ENCODE measurements around the gene PIK3IP1. TPM values are rescaled to one million over a fixed set of nuclear protein-coding genes. Genes with fewer than 3 reads are reported as not detected.

Gene PIK3IP1
- total RNA-seq, 1 experiment from 2014 or later: 6.2 TPM

DNA sequence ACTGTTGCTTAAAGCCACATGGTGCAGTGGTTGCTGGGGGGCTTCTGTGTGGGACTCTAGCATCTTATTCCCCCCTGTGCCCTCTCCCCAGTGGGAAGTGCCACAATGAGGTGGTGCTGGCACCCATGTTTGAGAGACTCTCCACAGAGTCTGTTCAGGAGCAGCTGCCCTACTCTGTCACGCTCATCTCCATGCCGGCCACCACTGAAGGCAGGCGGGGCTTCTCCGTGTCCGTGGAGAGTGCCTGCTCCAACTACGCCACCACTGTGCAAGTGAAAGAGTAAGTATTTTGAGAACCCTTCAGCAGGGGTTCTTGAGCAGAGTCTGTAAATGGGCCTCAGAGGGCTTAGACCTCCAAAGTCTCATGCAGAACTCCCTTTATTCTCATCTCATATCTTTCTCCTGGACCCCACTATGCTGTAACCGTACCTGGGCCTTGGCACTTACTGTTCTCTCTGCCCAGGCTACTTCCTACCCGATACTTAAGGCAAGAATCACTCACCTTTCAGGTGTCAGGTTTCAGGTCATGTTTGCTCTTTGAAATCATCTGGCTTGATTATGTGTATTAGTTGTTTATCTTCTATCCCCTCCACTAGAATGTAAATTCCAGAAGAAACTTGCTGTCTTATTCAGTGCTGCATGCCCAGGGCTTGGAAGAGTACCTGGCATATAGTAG, 32.4 kb downstream of the PIK3IP1 start:
- TF ChIP-seq, protein P1, sequence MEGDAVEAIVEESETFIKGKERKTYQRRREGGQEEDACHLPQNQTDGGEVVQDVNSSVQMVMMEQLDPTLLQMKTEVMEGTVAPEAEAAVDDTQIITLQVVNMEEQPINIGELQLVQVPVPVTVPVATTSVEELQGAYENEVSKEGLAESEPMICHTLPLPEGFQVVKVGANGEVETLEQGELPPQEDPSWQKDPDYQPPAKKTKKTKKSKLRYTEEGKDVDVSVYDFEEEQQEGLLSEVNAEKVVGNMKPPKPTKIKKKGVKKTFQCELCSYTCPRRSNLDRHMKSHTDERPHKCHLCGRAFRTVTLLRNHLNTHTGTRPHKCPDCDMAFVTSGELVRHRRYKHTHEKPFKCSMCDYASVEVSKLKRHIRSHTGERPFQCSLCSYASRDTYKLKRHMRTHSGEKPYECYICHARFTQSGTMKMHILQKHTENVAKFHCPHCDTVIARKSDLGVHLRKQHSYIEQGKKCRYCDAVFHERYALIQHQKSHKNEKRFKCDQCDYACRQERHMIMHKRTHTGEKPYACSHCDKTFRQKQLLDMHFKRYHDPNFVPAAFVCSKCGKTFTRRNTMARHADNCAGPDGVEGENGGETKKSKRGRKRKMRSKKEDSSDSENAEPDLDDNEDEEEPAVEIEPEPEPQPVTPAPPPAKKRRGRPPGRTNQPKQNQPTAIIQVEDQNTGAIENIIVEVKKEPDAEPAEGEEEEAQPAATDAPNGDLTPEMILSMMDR (IDR thresholded peaks at IDR 0.05; ENCODE audit: unreplicated experiment): no peak
- Mint-ChIP-seq H3K27me3 (ENCODE audit: unreplicated experiment) (no peaks in the 10 kb centered on the region), H3K27ac (ENCODE audit: unreplicated experiment) (no peak overlapping the region), H3K36me3 (ENCODE audit: insufficient read depth, unreplicated experiment) (peaks cover 6% of the 10 kb centered on the region), H3K4me3 (ENCODE audit: low read depth, unreplicated experiment) (no peak overlapping the region), H3K9me3 (ENCODE audit: low read depth, unreplicated experiment) (no peaks in the 10 kb centered on the region), H3K4me1 (ENCODE audit: low read depth, unreplicated experiment) (peaks cover 9% of the 10 kb centered on the region)
- no TSS peak for BruUV-seq (replicated peaks)
- CTCF ChIA-PET: interaction anchor here (0.6 kb wide), 1 partner anchor 30 kb away, joined by 4 read pairs; no protein-coding TSS in a partner anchor
- DNase-seq: no peak
- intact Hi-C loops (cut with micrococcal nuclease; ENCODE audit: unreplicated experiment): no loop called here

DNA sequence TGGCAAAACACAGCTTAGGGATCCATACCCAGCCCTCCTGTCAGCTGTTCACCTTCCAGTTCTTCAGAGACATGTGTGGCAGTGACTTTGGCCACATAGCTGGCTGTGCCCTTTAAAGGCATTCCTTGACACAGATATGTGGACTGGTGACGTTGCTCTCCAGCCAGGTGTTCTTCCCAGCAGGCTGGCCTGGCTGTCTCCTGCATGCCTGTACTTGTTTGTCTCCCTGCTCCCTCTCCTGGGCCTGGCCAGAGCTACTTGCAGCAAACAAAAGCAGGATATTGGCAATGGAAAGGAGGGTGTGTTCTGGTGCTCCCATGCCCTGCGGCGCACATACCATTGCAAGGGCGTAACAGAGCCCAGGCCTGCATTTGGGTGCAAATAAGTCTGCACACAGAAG, 38.3 kb downstream of the PIK3IP1 start:
- no peak overlapping the region for H3K27ac Mint-ChIP-seq (ENCODE audit: unreplicated experiment)
- H3K36me3 Mint-ChIP-seq (ENCODE audit: insufficient read depth, unreplicated experiment): peaks cover 5% of the 10 kb centered on the region
- BruUV-seq (replicated peaks): no TSS peak
- no peak overlapping the region for H3K4me3 Mint-ChIP-seq (ENCODE audit: low read depth, unreplicated experiment)
- TF ChIP-seq, protein P1 (IDR thresholded peaks at IDR 0.05; ENCODE audit: unreplicated experiment): no peak
- CTCF ChIA-PET: interaction anchor here (1.4 kb wide), 1 partner anchor 19 kb away, joined by 7 read pairs; no protein-coding TSS in a partner anchor
- H3K4me1 Mint-ChIP-seq (ENCODE audit: low read depth, unreplicated experiment): peaks cover 12% of the 10 kb centered on the region
- no peaks in the 10 kb centered on the region for H3K9me3 Mint-ChIP-seq (ENCODE audit: low read depth, unreplicated experiment)
- peak; percentile 10 for DNase-seq
- intact Hi-C loops (cut with micrococcal nuclease; ENCODE audit: unreplicated experiment): no loop called here
- H3K27me3 Mint-ChIP-seq (ENCODE audit: unreplicated experiment): no peaks in the 10 kb centered on the region

DNA sequence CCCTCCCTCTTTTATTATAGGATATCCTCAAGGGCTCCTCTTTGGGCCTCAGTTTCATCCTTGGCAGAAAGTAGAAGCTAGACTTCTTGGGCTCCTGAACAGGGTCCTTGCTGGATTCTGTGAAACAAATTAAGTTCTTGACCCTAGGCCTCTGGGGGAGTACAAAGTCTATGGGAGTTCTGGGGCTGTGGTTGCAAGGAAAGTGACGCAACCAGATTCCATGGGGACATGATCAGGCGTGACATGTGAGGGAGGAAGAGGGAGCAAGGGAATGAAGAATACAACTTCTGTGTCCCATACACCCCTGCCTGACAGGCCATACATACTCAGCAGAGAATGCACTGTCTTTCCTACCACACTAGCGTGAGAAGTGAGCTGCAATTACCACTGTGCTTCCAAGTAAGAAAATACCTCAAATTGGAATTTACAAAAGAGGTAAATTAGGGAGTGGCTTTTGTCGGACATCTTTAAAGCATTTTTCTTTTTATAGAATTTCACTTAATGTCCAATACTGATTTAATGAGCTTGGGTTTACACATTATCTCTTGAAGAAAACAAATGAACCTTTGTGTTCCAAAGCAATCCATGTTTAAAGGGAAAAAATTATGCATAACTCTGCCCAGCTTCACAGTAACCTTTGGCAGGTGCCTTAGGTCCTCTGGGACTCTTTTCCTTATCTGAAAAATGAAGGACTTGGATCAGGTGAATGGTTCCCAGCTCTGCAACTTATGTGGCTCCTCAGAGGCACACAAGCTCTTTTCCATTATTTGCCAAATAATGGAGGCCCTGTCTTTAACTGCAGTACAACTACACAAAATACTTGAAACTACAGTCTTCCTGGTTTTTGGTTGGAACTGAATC, 41.3 kb downstream of the PIK3IP1 start:
- CTCF ChIA-PET: no interaction called here
- peaks cover 12% of the 10 kb centered on the region for H3K4me1 Mint-ChIP-seq (ENCODE audit: low read depth, unreplicated experiment)
- no peaks in the 10 kb centered on the region for H3K27me3 Mint-ChIP-seq (ENCODE audit: unreplicated experiment)
- H3K4me3 Mint-ChIP-seq (ENCODE audit: low read depth, unreplicated experiment): no peak overlapping the region
- peaks cover 9% of the 10 kb centered on the region for H3K36me3 Mint-ChIP-seq (ENCODE audit: insufficient read depth, unreplicated experiment)
- BruUV-seq (replicated peaks): no TSS peak
- H3K9me3 Mint-ChIP-seq (ENCODE audit: low read depth, unreplicated experiment): no peaks in the 10 kb centered on the region
- intact Hi-C loops (cut with micrococcal nuclease; ENCODE audit: unreplicated experiment): no loop called here
- peak overlapping the region; percentile 23 for H3K27ac Mint-ChIP-seq (ENCODE audit: unreplicated experiment)
- DNase-seq: no peak
- TF ChIP-seq, protein P1 (IDR thresholded peaks at IDR 0.05; ENCODE audit: unreplicated experiment): no peak

DNA sequence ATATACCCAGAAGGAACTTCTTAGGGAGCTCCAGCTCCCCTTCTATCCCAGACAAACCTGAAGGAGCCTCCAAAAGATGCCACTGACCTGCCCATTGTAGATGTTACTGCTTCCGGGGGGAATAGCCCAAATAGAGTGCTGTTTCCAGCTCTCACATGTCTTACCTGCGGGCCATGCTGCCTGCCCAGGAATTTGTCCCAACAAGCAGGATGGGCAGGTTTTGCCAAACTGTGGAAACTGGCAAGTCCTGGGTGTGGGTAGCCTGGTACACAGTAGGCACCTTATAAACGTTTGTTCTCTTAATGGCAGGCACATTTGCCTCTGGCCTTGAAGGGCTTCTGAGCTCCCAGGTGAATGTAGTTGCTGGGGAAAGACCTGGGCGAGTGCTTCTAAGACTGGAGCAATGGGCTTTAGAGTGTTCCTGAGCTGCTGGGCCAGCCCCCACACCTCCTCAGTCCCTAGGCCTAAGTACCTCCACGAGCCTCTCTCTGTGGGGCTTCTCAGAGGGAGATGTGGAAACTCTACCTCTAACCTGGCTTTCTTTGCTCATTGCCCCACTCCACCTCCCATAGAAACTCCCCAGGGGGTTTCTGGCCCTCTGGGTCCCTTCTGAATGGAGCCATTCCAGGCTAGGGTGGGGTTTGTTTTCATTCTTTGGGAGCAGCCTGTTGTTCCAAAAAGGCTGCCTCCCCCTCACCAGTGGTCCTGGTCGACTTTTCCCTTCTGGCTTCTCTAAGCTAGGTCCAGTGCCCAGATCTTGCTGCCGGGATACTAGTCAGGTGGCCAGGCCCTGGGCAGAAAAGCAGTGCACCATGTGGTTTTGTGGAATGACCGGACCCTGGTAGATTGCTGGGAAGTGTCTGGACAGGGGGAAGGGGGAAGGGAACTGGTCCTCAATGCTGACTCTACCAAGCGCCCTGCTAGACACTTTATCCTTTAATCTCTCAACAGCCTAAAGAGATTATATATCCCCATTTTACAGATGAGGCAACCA, 43.0 kb downstream of the PIK3IP1 start:
- no peak overlapping the region for H3K27ac Mint-ChIP-seq (ENCODE audit: unreplicated experiment)
- H3K36me3 Mint-ChIP-seq (ENCODE audit: insufficient read depth, unreplicated experiment): peaks cover 9% of the 10 kb centered on the region
- no peak overlapping the region for H3K4me3 Mint-ChIP-seq (ENCODE audit: low read depth, unreplicated experiment)
- intact Hi-C loops (cut with micrococcal nuclease; ENCODE audit: unreplicated experiment): no loop called here
- peaks cover 23% of the 10 kb centered on the region for H3K4me1 Mint-ChIP-seq (ENCODE audit: low read depth, unreplicated experiment)
- DNase-seq: no peak
- TF ChIP-seq, protein P1 (IDR thresholded peaks at IDR 0.05; ENCODE audit: unreplicated experiment): no peak
- no TSS peak for BruUV-seq (replicated peaks)
- CTCF ChIA-PET: no interaction called here
- no peaks in the 10 kb centered on the region for H3K9me3 Mint-ChIP-seq (ENCODE audit: low read depth, unreplicated experiment)
- H3K27me3 Mint-ChIP-seq (ENCODE audit: unreplicated experiment): no peaks in the 10 kb centered on the region
